DMS53 treated with DMSO at 0.1 percent for 48 hours (cell line): ENCODE data around the gene B3GNT7.
"Not testable (repeated sequence)": the region's sequence is repeated elsewhere in the genome, so short reads cannot be mapped to it uniquely, and the experiment has no call there.

Experiments
- DNase-seq: peaks from one replicate; lab custom pipeline; 2025; ENCODE audit not compliant: unreplicated experiment; lab: John Stamatoyannopoulos, UW

B3GNT7 gene, protein sequence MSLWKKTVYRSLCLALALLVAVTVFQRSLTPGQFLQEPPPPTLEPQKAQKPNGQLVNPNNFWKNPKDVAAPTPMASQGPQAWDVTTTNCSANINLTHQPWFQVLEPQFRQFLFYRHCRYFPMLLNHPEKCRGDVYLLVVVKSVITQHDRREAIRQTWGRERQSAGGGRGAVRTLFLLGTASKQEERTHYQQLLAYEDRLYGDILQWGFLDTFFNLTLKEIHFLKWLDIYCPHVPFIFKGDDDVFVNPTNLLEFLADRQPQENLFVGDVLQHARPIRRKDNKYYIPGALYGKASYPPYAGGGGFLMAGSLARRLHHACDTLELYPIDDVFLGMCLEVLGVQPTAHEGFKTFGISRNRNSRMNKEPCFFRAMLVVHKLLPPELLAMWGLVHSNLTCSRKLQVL

DNA sequence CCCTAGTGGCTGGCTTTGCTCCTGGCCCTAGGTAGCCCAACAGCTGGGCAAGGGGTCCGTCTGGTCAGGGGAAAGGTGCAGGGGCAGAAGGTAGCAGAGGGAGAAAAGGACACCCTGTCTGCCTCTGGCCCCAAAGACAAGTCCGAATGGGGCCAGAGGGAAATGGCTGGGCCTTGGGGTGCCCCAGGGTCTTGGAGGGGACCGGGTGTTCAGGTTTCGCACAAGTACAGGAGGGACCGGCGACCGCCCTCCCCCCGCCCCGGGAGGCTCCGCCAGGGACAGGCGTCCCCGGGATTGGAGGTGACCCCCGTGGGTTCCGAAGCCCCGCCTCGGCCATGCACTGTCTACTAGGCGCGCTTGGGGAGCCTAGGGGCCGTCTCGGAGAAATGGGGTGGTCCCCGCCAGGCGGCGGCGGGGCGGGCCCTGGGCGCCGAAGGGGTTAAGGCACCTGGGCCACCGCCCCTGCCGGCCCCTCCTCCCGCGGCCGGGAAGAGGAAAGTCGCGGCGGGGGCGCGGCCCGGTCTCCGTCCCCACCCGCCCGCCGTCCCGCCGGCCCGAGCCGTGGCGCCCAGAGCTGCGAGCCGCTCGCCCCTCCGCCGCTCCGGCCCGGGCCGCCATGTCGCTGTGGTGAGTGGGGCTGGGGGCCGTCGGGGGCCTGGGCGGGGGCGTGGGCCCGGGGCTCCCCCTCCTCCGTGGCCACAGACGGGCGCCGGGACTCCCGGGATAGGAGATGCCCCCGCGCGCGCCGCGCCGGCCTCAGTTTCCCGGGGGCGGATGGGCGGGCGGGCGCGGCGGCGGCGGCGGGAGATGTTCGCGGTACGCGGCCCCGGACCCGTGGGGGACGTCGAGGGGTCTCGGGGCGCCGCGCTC, at the start of gene B3GNT7:
TSS of gene B3GNT7 (plus strand) at position 523 of the 870 bp plus-strand sequence. CDS start at position 617, 94 bp downstream.
- no peak for DNase-seq

DNA sequence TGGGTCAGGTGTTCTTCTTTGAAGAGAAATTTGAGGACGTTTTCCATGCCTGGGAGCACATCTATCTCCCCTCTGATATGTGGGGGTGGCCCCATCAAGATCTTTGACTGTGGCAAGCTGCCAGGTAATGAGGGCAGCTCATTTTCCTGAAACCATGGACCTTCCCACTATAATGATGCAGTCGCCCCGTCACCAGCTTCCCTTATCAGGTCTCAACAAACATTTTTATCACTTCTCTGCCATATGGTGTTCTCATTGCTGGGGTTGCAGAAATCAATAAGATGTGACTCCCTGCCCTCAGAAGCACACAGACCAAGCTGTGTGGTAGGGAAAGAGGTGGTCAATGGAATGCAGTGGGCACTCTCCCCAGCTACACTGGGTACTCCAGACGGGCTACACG, 48.4 kb upstream of the B3GNT7 start:
- no peak for DNase-seq

DNA sequence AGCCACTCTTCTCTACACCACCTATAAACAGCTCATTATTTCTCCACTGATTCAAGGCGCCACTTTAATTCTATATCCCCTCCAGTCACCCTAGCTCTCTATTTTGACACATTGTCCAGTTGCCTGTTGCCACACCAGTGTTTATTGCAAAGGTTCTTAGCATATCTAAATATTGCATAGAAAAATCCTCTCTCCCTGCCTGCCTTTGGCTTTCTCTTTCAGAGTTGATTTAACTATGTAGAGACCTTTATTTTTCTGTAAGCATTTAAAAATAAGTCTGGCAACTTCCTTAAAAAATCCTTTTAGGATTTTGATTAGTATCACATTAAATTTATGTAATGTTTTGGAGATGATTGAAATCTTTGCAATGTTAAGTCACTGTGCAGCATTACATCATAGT, 47.9 kb upstream of the B3GNT7 start:
- no peak for DNase-seq

GRCh38 chr2:231348173-231348572, 47.3 kb upstream of the B3GNT7 start:
- no peak for DNase-seq

GRCh38 chr2:231348704-231349373, 46.7 kb upstream of the B3GNT7 start:
- no peak for DNase-seq

DNA sequence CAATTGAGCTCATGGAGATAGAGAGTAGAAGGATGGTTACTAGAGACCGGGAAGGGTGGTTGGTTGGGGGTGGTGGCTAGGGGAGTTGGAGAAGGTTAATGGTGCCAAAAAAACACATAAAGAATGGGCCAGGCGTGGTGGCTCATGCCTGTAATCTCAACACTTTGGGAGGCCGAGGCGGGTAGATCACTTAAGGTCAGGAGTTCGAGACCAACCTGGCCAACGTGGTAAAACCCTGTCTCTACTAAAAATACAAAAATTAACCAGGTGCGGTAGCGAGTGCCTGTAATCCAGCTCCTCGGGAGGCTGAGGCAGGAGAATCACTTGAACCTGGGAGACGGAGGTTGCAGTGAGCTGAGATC, 46.2 kb upstream of the B3GNT7 start:
- not testable (repeated sequence) for DNase-seq

GRCh38 chr2:231351648-231352047, 43.9 kb upstream of the B3GNT7 start:
- DNase-seq, result no peak

GRCh38 chr2:231353469-231353868, 42.0 kb upstream of the B3GNT7 start:
- no peak for DNase-seq

DNA sequence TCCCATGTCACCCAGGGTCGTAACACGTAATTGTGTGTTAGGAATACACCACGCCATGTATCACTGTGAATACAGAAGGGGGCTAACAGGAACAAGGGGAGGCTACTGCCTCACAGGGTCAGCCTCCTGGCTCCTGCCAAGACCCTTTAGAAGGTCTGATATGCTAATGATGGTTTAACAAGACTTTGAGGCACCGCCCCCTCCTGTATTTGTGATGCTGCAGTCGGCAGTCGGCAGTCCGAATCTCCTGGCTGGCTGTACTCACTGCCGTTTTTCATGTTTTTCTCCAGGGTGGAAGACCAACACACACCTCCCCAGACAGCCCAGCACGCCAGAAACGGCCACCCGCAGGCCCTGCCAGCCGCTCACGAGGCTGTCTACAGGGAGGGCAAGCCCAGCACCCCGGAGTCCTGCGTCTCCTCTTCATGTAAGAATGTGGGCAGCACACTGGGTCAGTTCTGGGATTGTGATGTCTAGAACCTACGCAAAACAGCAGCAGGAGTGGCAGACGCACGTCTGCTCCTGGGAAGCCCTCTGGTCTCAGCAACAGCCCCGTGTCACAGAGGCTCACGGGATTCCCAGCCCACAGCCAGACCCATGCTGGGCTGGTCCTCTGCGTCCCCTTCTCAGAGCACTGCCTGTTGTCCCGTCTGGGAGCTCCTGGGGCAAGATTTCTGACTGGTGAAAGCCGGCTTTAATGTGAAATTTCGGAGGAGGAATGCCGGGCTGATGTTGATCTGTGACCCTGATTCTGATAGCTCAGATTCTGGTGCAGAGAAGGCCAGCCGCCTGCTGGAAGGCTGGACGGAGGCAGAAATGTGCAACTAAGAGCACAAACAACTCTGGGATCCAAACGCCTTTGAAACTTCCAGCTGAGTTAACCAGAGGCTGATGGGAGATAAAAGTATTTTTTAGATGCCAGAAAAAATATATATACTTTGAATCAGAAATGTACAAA, 39.7 kb upstream of the B3GNT7 start:
- no peak for DNase-seq

DNA sequence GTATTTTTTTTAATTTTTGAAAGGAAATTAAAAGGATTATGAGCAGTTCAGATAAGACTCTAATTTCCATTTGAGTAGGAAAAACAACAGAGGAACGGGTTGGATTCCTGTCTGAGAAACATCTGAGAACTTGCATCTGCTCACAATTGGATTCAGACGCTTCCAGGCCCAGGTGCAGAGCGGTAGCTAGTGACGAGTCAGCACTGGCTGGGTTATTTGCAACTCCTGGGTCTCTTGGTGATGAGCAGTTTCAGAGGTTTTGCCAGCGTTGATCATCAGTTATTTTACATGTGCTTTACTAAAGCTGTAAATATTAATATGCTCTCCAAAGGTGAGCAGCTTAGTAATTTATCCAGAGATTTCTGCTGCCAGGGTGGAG, 39.1 kb upstream of the B3GNT7 start:
- no peak for DNase-seq

DNA sequence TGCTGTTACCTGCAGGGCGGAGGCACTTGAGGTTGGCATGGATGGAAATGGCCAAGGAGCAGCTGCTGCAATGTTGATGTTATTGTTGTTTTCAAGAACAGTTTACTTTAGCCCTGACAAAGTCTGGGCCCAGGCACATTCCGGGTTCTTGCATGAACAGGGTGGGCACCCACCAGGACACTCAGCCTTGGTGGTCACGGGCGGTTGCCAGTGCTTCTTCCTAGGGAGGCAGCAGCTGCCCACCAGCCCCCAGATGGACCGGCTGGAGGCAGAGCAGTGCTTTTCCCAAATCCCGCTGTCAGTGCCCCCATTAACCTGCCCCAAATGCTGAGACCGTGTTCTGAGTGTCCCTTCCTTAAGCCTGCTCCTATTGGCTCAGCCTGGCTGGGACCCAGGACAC, 38.5 kb upstream of the B3GNT7 start:
- no peak for DNase-seq

- no peak for DNase-seq
Observed at GRCh38 chr2:231357931-231358330, 37.6 kb upstream of the B3GNT7 start.

DNA sequence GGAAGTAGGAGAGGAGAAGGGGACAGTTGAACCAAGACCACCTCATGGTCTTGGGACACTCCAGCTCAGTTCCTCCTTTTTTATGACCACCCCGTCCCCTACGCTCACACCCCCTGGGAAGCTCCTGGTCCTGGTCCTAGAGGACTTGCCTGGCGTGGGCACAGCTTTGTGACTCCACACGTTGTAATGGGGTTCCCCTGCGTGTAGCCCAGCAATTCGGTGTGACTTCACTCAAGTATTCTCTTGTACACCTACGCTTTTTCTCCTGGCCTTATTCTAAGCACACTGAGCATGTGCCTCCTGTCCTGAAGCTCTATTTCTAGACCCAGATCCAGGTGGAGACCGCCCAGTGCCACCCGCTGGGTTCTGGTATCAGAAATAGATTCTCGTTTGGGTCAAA, 36.1 kb upstream of the B3GNT7 start:
- no peak for DNase-seq

DNA sequence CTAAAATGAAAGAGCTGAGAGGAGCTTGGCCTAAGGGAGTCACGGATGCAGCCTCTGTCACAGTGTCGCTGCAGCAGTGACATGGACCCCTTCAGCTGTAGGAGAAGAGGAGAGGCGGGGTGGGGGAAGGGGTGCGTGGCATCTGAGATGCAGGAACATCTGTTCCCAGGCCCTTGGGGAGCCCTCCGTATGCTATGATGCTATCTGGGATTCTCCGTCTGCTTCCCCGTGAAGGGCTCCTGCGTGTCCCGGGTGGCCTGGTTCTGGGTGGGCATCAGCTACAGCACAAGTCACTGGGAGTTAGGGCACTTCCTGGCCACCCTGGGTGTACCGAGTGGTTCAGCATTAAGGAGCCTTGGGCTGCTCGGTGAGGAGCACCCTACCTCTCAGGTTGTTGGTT, 35.6 kb upstream of the B3GNT7 start:
- no peak for DNase-seq

DNA sequence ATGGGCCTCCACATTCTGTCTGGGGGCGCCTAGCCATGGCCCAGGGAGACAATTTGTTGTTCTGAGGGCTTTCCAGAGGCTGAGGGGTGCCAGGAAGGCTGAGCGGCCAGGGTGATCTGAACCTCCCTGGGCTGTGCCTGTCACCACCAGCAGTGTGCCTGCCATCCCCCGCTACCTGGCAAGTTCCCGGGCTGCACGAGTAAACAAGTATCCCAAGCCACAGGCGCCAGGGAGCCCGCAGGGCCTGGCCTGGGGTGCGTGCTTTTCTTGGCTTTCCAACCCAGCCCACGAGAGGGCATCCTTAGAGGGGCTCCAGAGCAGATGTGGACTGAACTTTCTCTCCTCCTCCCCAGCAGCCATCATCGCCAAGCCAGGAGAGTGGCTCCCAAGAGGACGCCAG, 35.1 kb upstream of the B3GNT7 start:
- DNase-seq, result no peak

GRCh38 chr2:231360881-231361371, 34.6 kb upstream of the B3GNT7 start:
- DNase-seq, result no peak

- no peak for DNase-seq
Observed at GRCh38 chr2:231361701-231362554, 33.6 kb upstream of the B3GNT7 start.

GRCh38 chr2:231362555-231363184, 32.8 kb upstream of the B3GNT7 start:
- DNase-seq, result no peak

DNA sequence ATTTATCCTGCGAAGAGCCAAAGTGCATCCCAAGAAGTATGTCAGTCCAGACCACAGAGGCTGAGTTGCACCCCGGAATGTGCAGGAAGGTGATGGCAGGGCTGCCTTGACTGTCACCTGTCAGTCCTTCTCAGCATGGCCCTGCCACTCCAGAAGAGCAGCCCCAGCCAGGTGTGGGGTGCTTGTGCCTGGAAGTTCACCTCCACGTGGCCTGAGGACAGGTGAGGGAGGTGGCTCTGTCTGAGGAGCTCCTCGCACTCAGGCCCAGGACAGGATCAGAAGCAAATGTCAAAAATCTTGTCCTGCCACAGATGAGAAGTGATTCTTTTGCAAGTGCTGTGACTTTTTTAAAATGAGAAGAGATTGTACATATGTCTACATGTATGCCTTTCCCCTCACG, 31.4 kb upstream of the B3GNT7 start:
- no peak for DNase-seq
